TTC549 (cell line): ENCODE measurements around the gene DNAJB8.

Experiments
- FAIRE-seq: peaks from 2 replicates; lab custom pipeline; 2012; peaks lifted over from hg19 to GRCh38; lab: Jason Lieb, UNC

DNAJB8 gene

DNA sequence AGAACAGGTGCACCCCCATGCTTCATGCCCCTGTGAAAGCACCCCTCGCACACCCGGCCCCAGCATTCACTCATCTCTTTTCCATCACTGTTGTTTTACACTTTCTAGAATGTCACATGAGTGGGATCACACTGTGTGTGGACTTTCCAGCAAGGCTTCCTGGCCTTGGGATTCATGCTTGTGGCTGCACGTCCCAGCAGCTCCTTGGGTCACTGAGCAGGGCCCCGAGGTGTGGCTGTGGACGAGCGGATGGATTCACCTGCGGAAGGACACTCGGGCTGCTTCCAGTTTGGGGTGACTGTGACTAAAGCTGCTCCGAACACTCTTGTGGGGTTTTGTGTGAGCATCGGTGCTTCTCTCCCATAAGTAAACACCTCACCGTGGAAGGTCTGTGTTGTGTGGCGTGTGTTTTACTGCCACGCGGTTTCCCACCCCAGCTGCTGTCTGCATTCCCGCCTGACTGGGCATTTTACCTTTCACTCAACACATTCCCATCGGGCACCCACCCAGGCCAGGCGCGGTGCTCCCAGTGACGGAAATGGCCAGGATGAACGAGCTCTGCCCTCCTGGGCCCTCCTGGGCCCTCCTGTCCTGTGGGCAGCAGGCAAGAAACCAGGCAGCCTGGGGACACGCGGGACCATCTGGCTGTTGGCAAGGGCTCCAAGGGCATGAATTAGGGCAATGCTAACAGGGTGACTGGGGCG is 41.4 kb downstream of the DNAJB8 start:
- FAIRE-seq: no peak

DNA sequence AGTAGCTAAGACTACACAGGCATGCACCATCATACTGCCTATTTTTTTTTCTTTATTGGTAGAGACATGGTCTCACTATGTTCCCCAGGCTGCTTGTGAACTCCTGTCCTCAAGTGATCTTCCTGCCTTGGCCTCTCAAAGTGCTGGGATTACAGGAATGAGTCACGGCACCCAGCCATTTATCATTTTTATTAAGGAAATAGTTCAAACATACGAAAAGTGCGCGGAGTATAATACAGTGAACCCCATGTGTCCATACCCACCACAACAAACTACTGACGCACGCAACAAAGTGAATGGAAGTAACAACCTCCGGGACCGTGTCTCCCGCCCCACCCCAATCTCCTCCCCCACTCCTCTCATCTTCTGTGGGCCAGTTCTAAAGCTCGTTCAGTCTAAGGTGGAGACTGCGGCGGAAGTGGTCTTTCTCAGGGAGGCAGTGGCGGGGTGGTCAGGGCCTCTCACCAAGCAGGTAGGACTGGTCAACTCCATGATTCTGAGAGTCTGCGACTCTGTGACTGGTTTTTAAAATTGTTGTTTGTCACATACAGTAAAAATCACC is 42.1 kb downstream of the DNAJB8 start:
- FAIRE-seq: no peak

DNA sequence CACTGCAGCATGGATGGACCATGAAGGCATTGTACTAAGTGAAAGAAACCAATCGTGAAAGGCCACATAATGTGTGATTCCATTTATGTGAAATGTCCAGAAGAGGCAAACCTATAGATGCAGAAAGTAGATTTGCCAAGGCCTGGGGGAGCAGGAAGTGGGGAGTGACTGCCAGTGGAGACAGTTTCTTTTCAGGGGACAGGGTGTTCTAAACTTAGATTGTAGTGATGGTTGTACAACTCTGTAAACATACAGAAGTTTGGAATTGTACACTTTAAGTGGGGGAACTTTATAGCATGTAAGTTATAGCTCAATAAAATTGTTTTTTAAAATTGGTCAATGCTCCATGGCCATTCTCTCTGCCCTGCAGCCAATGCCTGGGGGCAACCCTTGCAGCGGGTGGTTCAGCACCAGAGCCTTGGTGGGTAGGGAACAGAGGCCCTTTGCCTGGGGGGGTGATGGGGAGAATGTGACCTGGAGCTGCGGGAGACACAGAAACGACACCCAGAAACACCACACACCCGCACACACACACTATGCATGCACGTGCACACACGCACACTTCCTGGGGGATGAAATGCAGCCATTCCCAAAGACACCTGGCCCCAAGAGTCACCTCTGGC is 43.1 kb downstream of the DNAJB8 start:
- no peak for FAIRE-seq

GRCh38 chr3:128422762-128423524 is 43.7 kb downstream of the DNAJB8 start:
- FAIRE-seq: no peak

GRCh38 chr3:128421966-128422365 is 44.7 kb downstream of the DNAJB8 start:
- no peak for FAIRE-seq

- FAIRE-seq: no peak
These were observed 45.3 kb downstream of the DNAJB8 start for GRCh38 chr3:128421439-128421836.

DNA sequence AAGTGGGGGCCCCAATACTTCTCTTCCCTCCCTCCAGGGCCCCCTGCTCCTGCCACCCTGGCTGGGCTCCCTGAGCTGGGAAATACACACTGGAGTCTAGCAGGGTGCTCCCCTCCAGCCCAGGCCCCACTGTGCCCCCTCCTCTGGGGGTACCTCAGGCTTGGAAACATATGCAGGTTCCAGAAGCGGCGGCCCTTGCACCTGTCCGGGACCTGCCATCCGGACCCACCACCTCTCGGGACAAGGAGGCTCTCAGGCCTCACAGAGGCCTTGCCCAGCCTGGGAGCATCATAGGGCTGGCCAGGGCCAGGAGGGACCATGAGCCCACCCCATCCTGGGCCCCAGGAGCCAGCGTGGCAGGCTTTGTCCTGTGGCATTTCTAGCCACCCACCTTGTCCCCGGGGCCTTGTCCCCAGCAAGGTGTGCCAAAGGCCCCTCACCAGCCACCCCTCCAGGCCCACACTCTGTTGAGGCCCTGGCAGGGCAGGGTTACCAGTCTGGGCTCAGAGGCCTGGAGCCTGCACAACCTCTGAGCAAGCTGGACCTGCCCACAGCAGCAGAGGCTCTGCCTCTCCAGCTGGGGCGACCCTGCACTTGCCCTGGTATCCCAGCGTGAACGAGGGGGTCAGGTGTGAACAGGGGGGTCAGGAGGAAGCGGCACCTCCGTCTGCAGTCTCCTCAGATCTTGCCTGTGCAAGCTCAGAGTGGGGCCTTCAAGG is 45.8 kb downstream of the DNAJB8 start:
- no peak for FAIRE-seq

GRCh38 chr3:128420289-128420688 is 46.4 kb downstream of the DNAJB8 start:
- no peak for FAIRE-seq

GRCh38 chr3:128419311-128419710 is 47.4 kb downstream of the DNAJB8 start:
- no peak for FAIRE-seq

GRCh38 chr3:128418900-128419299 is 47.8 kb downstream of the DNAJB8 start:
- no peak for FAIRE-seq

DNA sequence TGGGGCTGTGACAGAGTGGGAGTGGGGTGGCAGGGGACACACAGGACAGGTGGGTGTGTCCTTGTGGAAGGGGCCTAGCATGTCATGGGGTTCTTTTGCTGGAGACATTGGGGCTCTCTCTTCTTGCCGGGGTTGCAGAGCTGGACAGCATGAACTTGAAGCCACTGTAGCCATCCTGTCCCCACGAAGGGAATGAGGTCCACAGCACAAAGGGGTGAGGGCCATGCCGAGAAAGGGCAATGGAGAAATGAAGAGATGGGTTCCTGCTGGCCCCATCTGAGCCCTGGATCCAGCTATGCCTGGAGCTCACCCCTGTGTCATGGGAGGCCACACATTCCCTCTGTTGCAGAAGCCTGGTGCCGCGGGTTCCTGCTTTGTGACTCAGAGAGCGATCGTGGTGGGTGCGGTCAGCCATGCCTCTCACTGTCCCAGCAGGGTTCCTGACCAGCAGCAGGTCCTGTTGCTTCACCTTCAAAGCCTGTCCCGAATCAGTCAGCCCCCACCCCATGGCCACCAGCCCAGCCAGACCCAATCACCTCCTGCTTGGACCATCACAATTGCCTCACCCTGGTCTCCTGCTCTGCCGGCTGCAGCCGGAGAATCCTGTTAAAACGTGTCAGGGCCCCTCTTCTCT is 50.0 kb downstream of the DNAJB8 start:
- FAIRE-seq: no peak

- FAIRE-seq: no peak
These were observed 50.7 kb downstream of the DNAJB8 start for GRCh38 chr3:128415773-128416577.

GRCh38 chr3:128415200-128415772 is 51.4 kb downstream of the DNAJB8 start:
- no peak for FAIRE-seq

DNA sequence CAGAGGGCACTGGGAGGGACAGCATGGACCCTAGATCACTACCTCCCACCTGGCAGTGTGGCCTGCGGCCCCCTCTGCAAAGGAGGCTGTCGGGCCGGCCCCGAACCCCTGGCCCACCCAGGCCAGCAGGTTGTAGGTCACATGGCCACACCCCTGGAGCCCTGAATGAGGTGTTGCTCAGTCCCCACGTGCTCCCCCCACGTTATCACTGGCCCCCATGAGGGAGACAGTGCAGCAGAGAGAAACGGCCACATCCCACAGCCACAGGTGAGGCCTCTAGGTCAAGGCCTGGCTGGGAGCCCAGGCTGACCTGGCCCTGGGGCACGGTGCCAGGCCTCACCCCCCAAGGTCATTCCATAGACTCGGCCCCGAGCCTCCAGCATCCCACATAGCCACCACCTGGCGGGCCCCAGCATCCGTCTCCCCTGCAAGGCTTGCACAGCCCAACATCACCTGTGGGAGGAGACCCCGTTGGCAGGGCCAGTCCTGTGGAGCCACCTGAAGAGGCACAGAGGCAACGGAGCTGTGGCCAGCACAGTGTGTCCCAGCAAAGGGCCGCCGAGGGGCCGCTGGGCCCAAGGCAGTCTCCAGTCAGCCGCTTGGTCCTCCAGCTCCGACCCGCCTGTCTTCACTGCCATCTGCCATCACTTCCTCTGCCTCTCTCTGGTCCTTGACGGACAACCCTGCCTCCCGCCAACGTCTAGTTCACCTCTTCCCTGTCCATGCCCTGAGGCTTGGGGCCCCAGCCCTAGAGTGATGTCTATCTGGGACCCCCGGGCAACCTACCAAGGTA is 53.1 kb downstream of the DNAJB8 start:
- no peak for FAIRE-seq

DNA sequence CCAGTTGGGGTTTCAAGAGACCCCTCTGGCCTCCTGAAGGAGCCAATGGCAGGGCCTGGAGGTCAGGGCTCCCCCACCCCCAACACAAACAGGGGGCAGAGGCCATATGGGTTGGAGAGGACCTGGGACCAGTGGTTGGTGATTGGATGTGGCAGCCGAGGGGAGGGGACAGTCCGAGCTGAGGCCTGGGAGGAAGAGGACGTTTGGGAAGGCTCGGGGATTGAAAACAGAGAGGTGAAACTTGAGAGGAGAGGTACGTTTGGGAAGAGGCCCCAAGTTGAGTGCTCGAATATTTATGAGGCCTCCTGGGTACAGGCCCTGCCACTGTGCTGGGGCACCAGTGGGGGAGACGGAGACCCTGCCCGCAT is 53.7 kb downstream of the DNAJB8 start:
- FAIRE-seq: no peak
